Parathyroid adenoma (tissue), 2 donors: ENCODE measurements around the gene THAP7.

Source experiments
- H2AFZ ChIP-seq: fragments of 300-600 bp; sonication (generic); one replicate; pipeline ENCODE4 v1.7.0; 2017; ENCODE audit warnings: antibody characterized with exemption, mild to moderate bottlenecking
- H3K27ac ChIP-seq: fragments of 300-600 bp; sonication (generic); one replicate; pipeline ENCODE4 v1.7.0; 2017
- H3K27me3 ChIP-seq: fragments of 300-600 bp; sonication (generic); one replicate; pipeline ENCODE4 v1.7.0; 2017; ENCODE audit warnings: low read length; ENCODE audit not compliant: control insufficient read depth, insufficient read depth
- H3K36me3 ChIP-seq: fragments of 300-600 bp; sonication (generic); one replicate; pipeline ENCODE4 v1.7.0; 2017; ENCODE audit warnings: low read length; ENCODE audit not compliant: control insufficient read depth, insufficient read depth
- H3K4me1 ChIP-seq: fragments of 300-600 bp; sonication (generic); one replicate; pipeline ENCODE4 v1.7.0; 2017; ENCODE audit warnings: control low read depth
- H3K4me2 ChIP-seq: fragments of 300-600 bp; sonication (generic); one replicate; pipeline ENCODE4 v1.7.0; 2017; ENCODE audit warnings: low read length
- H3K4me3 ChIP-seq: fragments of 300-600 bp; sonication (generic); one replicate; pipeline ENCODE4 v1.7.0; 2017; ENCODE audit warnings: low read depth, low read length
- H3K79me2 ChIP-seq: fragments of 300-600 bp; sonication (generic); one replicate; pipeline ENCODE4 v1.7.0; 2017; ENCODE audit warnings: control low read depth
- H3K9ac ChIP-seq: fragments of 300-600 bp; sonication (generic); one replicate; pipeline ENCODE4 v1.7.0; 2017; ENCODE audit warnings: mild to moderate bottlenecking
- H3K9me3 ChIP-seq: fragments of 300-600 bp; sonication (generic); one replicate; pipeline ENCODE4 v1.7.0; 2017; ENCODE audit warnings: low read length; ENCODE audit not compliant: control insufficient read depth
- TF ChIP-seq, protein P1 (sequence below): fragments of 300-600 bp; sonication (generic); IDR thresholded peaks from one replicate; pipeline ENCODE4 v1.7.0; 2017; ENCODE audit warnings: antibody characterized with exemption, mild to moderate bottlenecking
- donor health status: primary hyperparathyroidism.

THAP7 gene

DNA sequence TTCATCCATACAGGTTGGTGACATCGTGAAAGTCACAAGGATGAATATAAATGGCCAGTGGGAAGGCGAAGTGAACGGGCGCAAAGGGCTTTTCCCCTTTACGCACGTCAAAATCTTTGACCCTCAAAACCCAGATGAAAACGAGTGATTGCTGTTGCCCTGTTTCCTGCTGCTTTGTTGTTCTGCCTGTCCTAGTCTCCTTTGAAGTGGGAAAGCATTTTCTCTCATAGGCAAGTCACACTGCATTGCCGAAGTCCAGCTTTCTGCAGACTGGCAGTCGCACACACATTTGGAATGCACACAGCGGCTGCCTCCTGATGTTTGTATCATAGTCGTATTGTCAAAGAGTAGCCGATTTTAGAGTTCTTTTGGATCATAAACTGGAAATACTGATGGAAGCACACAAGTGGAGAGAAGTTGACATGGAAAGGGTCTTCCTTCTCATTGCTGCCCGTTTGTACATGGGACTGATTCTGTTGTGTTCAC, 52.2 kb downstream of the THAP7 start:
- H3K27me3 ChIP-seq: no peaks in the 10 kb centered on the region
- no peak overlapping the region for H3K9ac ChIP-seq
- H3K27ac ChIP-seq: no peak overlapping the region
- H3K4me3 ChIP-seq: no peak overlapping the region
- no peaks in the 10 kb centered on the region for H3K9me3 ChIP-seq
- H3K4me2 ChIP-seq: no peak overlapping the region
- H3K79me2 ChIP-seq: peaks cover 24% of the 10 kb centered on the region
- H3K4me1 ChIP-seq: no peaks in the 10 kb centered on the region
- no peak overlapping the region for H2AFZ ChIP-seq
- TF ChIP-seq, protein P1, sequence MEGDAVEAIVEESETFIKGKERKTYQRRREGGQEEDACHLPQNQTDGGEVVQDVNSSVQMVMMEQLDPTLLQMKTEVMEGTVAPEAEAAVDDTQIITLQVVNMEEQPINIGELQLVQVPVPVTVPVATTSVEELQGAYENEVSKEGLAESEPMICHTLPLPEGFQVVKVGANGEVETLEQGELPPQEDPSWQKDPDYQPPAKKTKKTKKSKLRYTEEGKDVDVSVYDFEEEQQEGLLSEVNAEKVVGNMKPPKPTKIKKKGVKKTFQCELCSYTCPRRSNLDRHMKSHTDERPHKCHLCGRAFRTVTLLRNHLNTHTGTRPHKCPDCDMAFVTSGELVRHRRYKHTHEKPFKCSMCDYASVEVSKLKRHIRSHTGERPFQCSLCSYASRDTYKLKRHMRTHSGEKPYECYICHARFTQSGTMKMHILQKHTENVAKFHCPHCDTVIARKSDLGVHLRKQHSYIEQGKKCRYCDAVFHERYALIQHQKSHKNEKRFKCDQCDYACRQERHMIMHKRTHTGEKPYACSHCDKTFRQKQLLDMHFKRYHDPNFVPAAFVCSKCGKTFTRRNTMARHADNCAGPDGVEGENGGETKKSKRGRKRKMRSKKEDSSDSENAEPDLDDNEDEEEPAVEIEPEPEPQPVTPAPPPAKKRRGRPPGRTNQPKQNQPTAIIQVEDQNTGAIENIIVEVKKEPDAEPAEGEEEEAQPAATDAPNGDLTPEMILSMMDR: no peak
- no peaks in the 10 kb centered on the region for H3K36me3 ChIP-seq
